ENCODE measurements around the gene STX10. TPM values are rescaled to one million over a fixed set of nuclear protein-coding genes. Genes with fewer than 3 reads are reported as not detected.

Gene STX10
- total RNA-seq = 10 to 100 TPM; 27.2 to 37.6 TPM
- polyA plus RNA-seq (ENCODE audit: insufficient read depth, low read depth, low replicate concordance) = 18.1 TPM
- long read RNA-seq, donor 1, transcript STX10-204 (8 exons, 1,136 nt) = major isoform, 21 of 25 reads
- long read RNA-seq, donor 1, partial matches to known transcripts = 0 of 25 reads
- long read RNA-seq, donor 1, other reads (novel, unspliced or antisense) = 0 of 25 reads
- long read RNA-seq, donor 2, transcript STX10-204 (8 exons, 1,136 nt) = major isoform, 7 of 12 reads
- long read RNA-seq, donor 2, partial matches to known transcripts = 5 of 12 reads
- long read RNA-seq, donor 2, other reads (novel, unspliced or antisense) = 0 of 12 reads

- TF ChIP-seq CTCF (IDR thresholded peaks at IDR 0.05) (peak; percentile 40 to 81 (median 64)), POLR2A (IDR thresholded peaks at IDR 0.05) (no peak)
- Histone ChIP-seq H3K27me3 (no peaks in the 10 kb centered on the region), H3K4me3 (peak within 1 kb of the TSS; percentile 73 to 78), H3K4me1 (peaks cover 11% of the 10 kb centered on the region), H3K9me3 (no peaks in the 10 kb centered on the region), H3K36me3 (ENCODE audit: low read depth, missing control alignments) (no peaks in the 10 kb centered on the region), H3K27ac (peak within 1 kb of the TSS; percentile 83 to 96)
- DNase-seq = peak; percentile 97
- intact Hi-C loops (cut with DNase I; ENCODE audit: low total_unique reads) = loop anchor here (5.0 kb wide), 1 partner anchor 33 kb away; the partner anchor contains the start of genes NACC1 and TRMT1
- 0% methylated on average over 19 to 51 of the region's 51 CpGs for WGBS, 2 donors
These were observed at the start of gene STX10, which contains the start of gene IER2 for GRCh38 chr19:13150187-13150930. Gene STX10, minus strand, starts transcription at chr19:13150375. Its CDS starts 202 bp downstream, at chr19:13150173. Gene IER2, plus strand, starts transcription at chr19:13150411. Its CDS starts 2,776 bp downstream, at chr19:13153187.

GRCh38 chr19:13198634-13199033 lies 48.5 kb upstream of the STX10 start:
- no peaks in the 10 kb centered on the region for H3K27me3 ChIP-seq
- TF ChIP-seq POLR2A (IDR thresholded peaks at IDR 0.05) = no peak
- no peak for TF ChIP-seq CTCF (IDR thresholded peaks at IDR 0.05)
- DNase-seq = no peak
- no peak overlapping the region for H3K4me3 ChIP-seq
- H3K27ac ChIP-seq = no peak overlapping the region
- 85 to 87% methylated on average over 18 of the region's 18 CpGs for WGBS, 2 donors
- no peaks in the 10 kb centered on the region for H3K4me1 ChIP-seq
- intact Hi-C loops (cut with DNase I; ENCODE audit: low total_unique reads) = no loop called here
- H3K9me3 ChIP-seq = no peaks in the 10 kb centered on the region
- no peaks in the 10 kb centered on the region for H3K36me3 ChIP-seq (ENCODE audit: low read depth, missing control alignments)

- TF ChIP-seq CTCF (IDR thresholded peaks at IDR 0.05) (no peak), POLR2A (IDR thresholded peaks at IDR 0.05) (no peak)
- intact Hi-C loops (cut with DNase I; ENCODE audit: low total_unique reads) = no loop called here
- Histone ChIP-seq H3K4me1 (no peaks in the 10 kb centered on the region), H3K27me3 (no peaks in the 10 kb centered on the region), H3K36me3 (ENCODE audit: low read depth, missing control alignments) (no peaks in the 10 kb centered on the region), H3K27ac (no peak overlapping the region), H3K9me3 (no peaks in the 10 kb centered on the region), H3K4me3 (no peak overlapping the region)
- WGBS, 2 donors = 69 to 75% methylated on average over 11 of the region's 11 CpGs
- DNase-seq = no peak
These were observed 45.5 kb upstream of the STX10 start for GRCh38 chr19:13195678-13196077.

GRCh38 chr19:13190781-13191540 lies 40.8 kb upstream of the STX10 start:
- H3K4me1 ChIP-seq = no peaks in the 10 kb centered on the region
- DNase-seq = no peak
- no peak overlapping the region for H3K4me3 ChIP-seq
- no peaks in the 10 kb centered on the region for H3K27me3 ChIP-seq
- H3K27ac ChIP-seq = no peak overlapping the region
- intact Hi-C loops (cut with DNase I; ENCODE audit: low total_unique reads) = no loop called here
- H3K9me3 ChIP-seq = no peaks in the 10 kb centered on the region
- 74 to 82% methylated on average over 19 of the region's 19 CpGs for WGBS, 2 donors
- H3K36me3 ChIP-seq (ENCODE audit: low read depth, missing control alignments) = no peaks in the 10 kb centered on the region
- TF ChIP-seq CTCF (IDR thresholded peaks at IDR 0.05) (no peak), POLR2A (IDR thresholded peaks at IDR 0.05) (no peak)

All from testis (tissue), 5 donors.